GM12878 (cell line): Measurements from ENCODE around the gene PSMB3. TPM values are rescaled to one million over a fixed set of nuclear protein-coding genes. Genes with fewer than 3 reads are reported as not detected.

ENCODE experiments used
- ATAC-seq: fragments of 200-7000 bp; cut with Tn5 transposase; 3 replicates; pipeline ENCODE4 v1.9.1; 2020; ENCODE audit warnings: mild to moderate bottlenecking, moderate library complexity
- BruUV-seq: library from RNA; stranded (reverse); fragments of 400-500 nt; replicated peaks from 2 replicates; lab custom pipeline; 2021; lab: Mats Ljungman, UMichigan
- CTCF ChIA-PET: fragments of 300-600 bp; sonication (Branson Sonifier 250); formaldehyde crosslinking; extraction: SDS; loops from one replicate; lab custom pipeline; 2021; ENCODE audit warnings: inconsistent platforms; lab: Yijun Ruan, JAX
- POLR2A ChIA-PET: fragments of 350-600 bp; formaldehyde crosslinking; extraction: SDS; loops from one replicate; lab custom pipeline; 2021; ENCODE audit warnings: inconsistent platforms; lab: Charles Lee
- RAD21 ChIA-PET: fragments of 300-600 bp; sonication (Branson Sonifier 250); formaldehyde crosslinking; loops from one replicate; lab custom pipeline; 2023; ENCODE audit warnings: antibody characterized with exemption; ENCODE audit not compliant: unreplicated experiment; lab: Charles Lee
- SMC1A ChIA-PET: fragments of 300-600 bp; sonication (Branson Sonifier 250); formaldehyde crosslinking; loops from one replicate; lab custom pipeline; 2023; ENCODE audit not compliant: unreplicated experiment, uncharacterized antibody; lab: Charles Lee
- DNase-seq: peaks from one replicate; pipeline ENCODE4 v3.0.0-alpha.2; 2011; ENCODE audit warnings: low read depth, low spot score
- FAIRE-seq: peaks from 3 replicates; lab custom pipeline; 2011; peaks lifted over from hg19 to GRCh38; lab: Jason Lieb, UNC
- H2AFZ ChIP-seq: 2 replicates; pipeline ENCODE4 v1.6.0; 2011; ENCODE audit warnings: low read depth, low read length, control low read depth; ENCODE audit not compliant: control insufficient read depth
- H3K27ac ChIP-seq: 2 replicates; pipeline ENCODE4 v1.5.1; 2011; ENCODE audit warnings: control low read depth; ENCODE audit not compliant: control insufficient read depth, insufficient read depth
- H3K27me3 ChIP-seq, 2 experiments: replicated peaks in 1 of 2; 2 replicates each; pipeline versions ENCODE4 v1.6.0 to v1.6.1; 2011; ENCODE audit warnings: low read length in 1 of 2; ENCODE audit not compliant: control insufficient read depth in 2 of 2, insufficient read depth in 2 of 2
- H3K36me3 ChIP-seq, 2 experiments: 2 replicates each; pipeline ENCODE4 v1.5.1; 2011; ENCODE audit warnings: low read length in 1 of 2; ENCODE audit not compliant: control insufficient read depth in 2 of 2, insufficient read depth in 2 of 2
- H3K4me1 ChIP-seq: 2 replicates; pipeline ENCODE4 v1.6.1; 2011; ENCODE audit warnings: mild to moderate bottlenecking, low read length, moderate library complexity, mixed read lengths; ENCODE audit not compliant: control insufficient read depth, insufficient read depth
- H3K4me2 ChIP-seq: 2 replicates; pipeline ENCODE4 v1.6.0; 2011; ENCODE audit warnings: control low read depth; ENCODE audit not compliant: control insufficient read depth, insufficient read depth
- H3K4me3 ChIP-seq: fragments of 200-600 bp; sonication (generic); 2 replicates; pipeline ENCODE4 v1.5.1; 2016
- H3K79me2 ChIP-seq: 2 replicates; pipeline ENCODE4 v1.6.0; 2011; ENCODE audit warnings: low read length; ENCODE audit not compliant: control insufficient read depth, insufficient read depth
- H3K9ac ChIP-seq: 2 replicates; pipeline ENCODE4 v1.8.0; 2011; ENCODE audit warnings: low read length, control low read depth, mixed read lengths; ENCODE audit not compliant: control insufficient read depth, insufficient read depth
- H3K9me3 ChIP-seq: replicated peaks from 3 replicates; pipeline ENCODE4 v1.5.1; 2011; ENCODE audit warnings: mild to moderate bottlenecking, low read length; ENCODE audit not compliant: control insufficient read depth, insufficient read depth
- H4K20me1 ChIP-seq: 2 replicates; pipeline ENCODE4 v1.6.0; 2011; ENCODE audit not compliant: control insufficient read depth, insufficient read depth
- CTCF ChIP-seq, 3 experiments: IDR thresholded peaks in 2 of 3; conservative IDR thresholded peaks in 1 of 3; 2 replicates each; pipeline ENCODE4 v1.5.1; 2011; ENCODE audit warnings: low read depth in 3 of 3, low read length in 3 of 3, mild to moderate bottlenecking in 3 of 3, control low read depth in 2 of 3, moderate library complexity in 2 of 3, inconsistent platforms in 1 of 3, mixed read lengths in 1 of 3; ENCODE audit not compliant: control insufficient read depth in 2 of 3, insufficient read depth in 1 of 3; ENCODE audit errors: extremely low read depth in 1 of 3
- GABPA ChIP-seq: IDR thresholded peaks from 2 replicates; pipeline ENCODE4 v1.6.1; 2014; ENCODE audit warnings: antibody characterized with exemption, low read depth, mild to moderate bottlenecking, inconsistent platforms
- GATAD2B ChIP-seq: fragments of 450-650 bp; conservative IDR thresholded peaks from 2 replicates; pipeline ENCODE4 v1.6.1; 2017; ENCODE audit warnings: low read depth, mild to moderate bottlenecking, moderate library complexity
- HCFC1 ChIP-seq: fragments of 150-350 bp; IDR thresholded peaks from 2 replicates; pipeline ENCODE4 v1.6.1; 2014; ENCODE audit warnings: low read length
- NR2F1 ChIP-seq: fragments of 450-650 bp; conservative IDR thresholded peaks from 2 replicates; pipeline ENCODE4 v1.6.1; 2017; ENCODE audit warnings: mild to moderate bottlenecking
- PKNOX1 ChIP-seq: fragments of 450-650 bp; IDR thresholded peaks from 2 replicates; pipeline ENCODE4 v1.6.1; 2016; ENCODE audit warnings: mild to moderate bottlenecking
- POLR2AphosphoS2 ChIP-seq: IDR thresholded peaks from 2 replicates; pipeline ENCODE4 v1.6.1; 2011; ENCODE audit warnings: low read depth, mild to moderate bottlenecking, low read length, improper control_type of control experiment, moderate library complexity
- RAD21 ChIP-seq: IDR thresholded peaks from 2 replicates; pipeline ENCODE4 v1.6.1; 2011; ENCODE audit warnings: mild to moderate bottlenecking, low read depth, low read length, moderate library complexity; ENCODE audit not compliant: insufficient read depth
- WGBS: methylation state at CpG from one replicate; pipeline ENCODE4 v1.1.6; 2016; ENCODE audit warnings: low lambda C conversion rate; ENCODE audit not compliant: insufficient replicate concordance, insufficient coverage; ENCODE audit errors: missing lambda C conversion rate; 5-methylcytosine and 5-hydroxymethylcytosine counted together
- in situ Hi-C: fragments of 300-500 bp; cut with MboI; formaldehyde crosslinking; loops from 9 replicates; pipeline ENCODE4 v1.14.3; 2018; ENCODE audit warnings: mixed read lengths
- intact Hi-C: fragments of 100-400 bp; cut with micrococcal nuclease; formaldehyde crosslinking; loops from one replicate; pipeline ENCODE4 v1.14.2; 2022; ENCODE audit not compliant: unreplicated experiment
- polyA plus RNA-seq, 11 experiments: library from polyadenylated mRNA; depleted of rRNA in 4 of 11; unstranded in 6 of 11; stranded (reverse) in 5 of 11; fragments of >200 nt; fragmentation: Nextera tagmentation in 4 of 11; fragmentation: Illumina TruSeq in 1 of 11; extraction: Ambion mirVana in 4 of 11; extraction: Trizol in 1 of 11; gene quantifications; 1 replicate in 1 of 11; 2 replicates in 10 of 11; pipeline versions ENCODE4 v1.2.1 to v1.2.3, GENCODE V29; 2011 to 2016; ENCODE audit warnings: inconsistent platforms in 2 of 11, missing spikeins in 2 of 11, low read depth in 1 of 11
- total RNA-seq, 4 experiments: library from RNA; depleted of rRNA in 3 of 4; stranded (reverse); fragments of >200 nt in 3 of 4; fragmentation: Illumina TruSeq in 1 of 4; extraction: Trizol in 1 of 4; gene quantifications; 2 replicates each; pipeline versions ENCODE4 v1.2.1 to v1.2.3, GENCODE V29; 2013 to 2021
- TF ChIP-seq, protein P1 (sequence below): IDR thresholded peaks from 2 replicates; pipeline ENCODE4 v1.6.1; 2012; ENCODE audit warnings: low read depth, low read length, improper control_type of control experiment

PSMB3 gene
- total and polyA plus RNA-seq, 10 of the 15 experiments (the other 5 are each of a cell fraction or from before 2014, with no cell fraction given), result 300 to 2,130 (median 490) TPM

DNA sequence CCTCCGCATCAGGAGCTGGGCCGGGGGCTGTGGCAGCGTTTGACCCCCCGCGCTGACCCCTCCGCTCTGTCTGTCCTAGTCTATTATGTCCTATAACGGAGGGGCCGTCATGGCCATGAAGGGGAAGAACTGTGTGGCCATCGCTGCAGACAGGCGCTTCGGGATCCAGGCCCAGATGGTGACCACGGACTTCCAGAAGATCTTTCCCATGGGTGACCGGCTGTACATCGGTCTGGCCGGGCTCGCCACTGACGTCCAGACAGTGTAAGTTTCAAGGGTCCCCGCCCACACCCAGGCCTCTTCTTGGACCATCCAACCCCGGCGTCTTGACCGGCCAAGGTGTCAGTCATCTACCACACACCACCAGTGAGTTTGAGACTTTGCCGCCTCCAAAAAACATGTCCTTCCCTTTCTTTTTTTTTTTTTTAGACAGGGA is 548 bp downstream of the PSMB3 start:
- ATAC-seq (no peak), DNase-seq (no peak), FAIRE-seq (no peak)
- ChIA-PET POLR2A (interaction anchor here (0.6 to 1.4 kb wide), 2 partner anchors 10 to 13 kb away, joined by 3 read pairs; no protein-coding TSS in a partner anchor), CTCF (interaction anchor here (0.6 to 1.2 kb wide), 2 partner anchors 12 to 112 kb away, joined by 3 to 4 read pairs; no protein-coding TSS in a partner anchor), RAD21 (interaction anchor here (1.8 kb wide), 1 partner anchor 78 kb away, joined by 6 read pairs; the partner anchor contains the start of gene EPOP), SMC1A (interaction anchor here (1.2 to 1.9 kb wide), 4 partner anchors 18 to 400 kb away, joined by 3 to 6 read pairs (median 5); no protein-coding TSS in a partner anchor)
- H3K9ac ChIP-seq, result peak overlapping the region; percentile 86
- peak overlapping the region; percentile 87 for H3K4me3 ChIP-seq
- intact Hi-C loops (loop anchor here (2.0 kb wide), 2 partner anchors 46 to 116 kb away; partner anchors contain the start of gene PIP4K2B), in situ Hi-C loops (loop anchor here (10.0 kb wide), 1 partner anchor 402 kb away; the partner anchor contains the start of gene PLXDC1)
- peaks cover 15% of the 10 kb centered on the region; the same call in 1 of the 2 replicates for H3K4me1 ChIP-seq
- no peaks in the 10 kb centered on the region for H3K9me3 ChIP-seq
- H3K27me3 ChIP-seq, result no peaks in the 10 kb centered on the region; a peak in 1 of 4 replicates
- no peaks in the 10 kb centered on the region for H4K20me1 ChIP-seq
- H3K79me2 ChIP-seq, result peaks cover 24% of the 10 kb centered on the region
- H3K36me3 ChIP-seq, result peaks cover 0 to 12% of the 10 kb centered on the region in 2 experiments; a peak in 3 of 4 replicates
- H2AFZ ChIP-seq, result peak overlapping the region; percentile 86
- peak overlapping the region; percentile 86 for H3K27ac ChIP-seq
- WGBS, result 4% methylated on average over 22 of the region's 22 CpGs
- TF ChIP-seq PKNOX1 (peak; percentile 10; the same call in 1 of the 2 replicates), HCFC1 (no peak), NR2F1 (0 out of 2 replicates have a peak, but pooled peaks have one; percentile 18), GATAD2B (0 out of 2 replicates have a peak, but pooled peaks have one; percentile 20)
- H3K4me2 ChIP-seq, result peak overlapping the region; percentile 48
- BruUV-seq, result TSS peak; percentile 90

GRCh38 chr17:38761612-38762011 is 9.1 kb downstream of the PSMB3 start:
- BruUV-seq, result no TSS peak
- in situ Hi-C loops, result no loop called here
- H3K4me1 ChIP-seq, result no peaks in the 10 kb centered on the region
- TF ChIP-seq, protein P1, sequence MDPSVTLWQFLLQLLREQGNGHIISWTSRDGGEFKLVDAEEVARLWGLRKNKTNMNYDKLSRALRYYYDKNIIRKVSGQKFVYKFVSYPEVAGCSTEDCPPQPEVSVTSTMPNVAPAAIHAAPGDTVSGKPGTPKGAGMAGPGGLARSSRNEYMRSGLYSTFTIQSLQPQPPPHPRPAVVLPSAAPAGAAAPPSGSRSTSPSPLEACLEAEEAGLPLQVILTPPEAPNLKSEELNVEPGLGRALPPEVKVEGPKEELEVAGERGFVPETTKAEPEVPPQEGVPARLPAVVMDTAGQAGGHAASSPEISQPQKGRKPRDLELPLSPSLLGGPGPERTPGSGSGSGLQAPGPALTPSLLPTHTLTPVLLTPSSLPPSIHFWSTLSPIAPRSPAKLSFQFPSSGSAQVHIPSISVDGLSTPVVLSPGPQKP, result no peak
- TF ChIP-seq CTCF (IDR thresholded peaks at IDR 0.05 in 2 of 3, conservative IDR thresholded peaks at IDR 0.05 in 1 of 3; ENCODE audit: control insufficient read depth in 2 of 3, extremely low read depth in 1 of 3, insufficient read depth in 1 of 3, low read depth in 3 of 3, low read length in 3 of 3) (peak; percentile 20 to 34 (median 27); a peak in 4 of 6 replicates), RAD21 (peak; percentile 39; the same call in 1 of the 2 replicates), POLR2AphosphoS2 (no peak), GABPA (no peak)
- TF ChIP-seq, all 136 proteins: peak for 2
- DNase-seq (no peak), FAIRE-seq (no peak), ATAC-seq (peak; percentile 48)
- no peak overlapping the region for H3K9ac ChIP-seq
- intact Hi-C loops, result no loop called here
- ChIA-PET SMC1A (interaction anchor here (1.7 kb wide), 1 partner anchor 221 kb away, joined by 5 read pairs; no protein-coding TSS in a partner anchor), RAD21 (interaction anchor here (0.6 kb wide), 1 partner anchor 571 kb away, joined by 3 read pairs; no protein-coding TSS in a partner anchor), CTCF (interaction anchor here (0.8 to 1.3 kb wide), 4 partner anchors 85 to 413 kb away, joined by 3 to 5 read pairs (median 4); no protein-coding TSS in a partner anchor), POLR2A (interaction anchor here (0.6 kb wide), 1 partner anchor 22 kb away, joined by 3 read pairs; no protein-coding TSS in a partner anchor)
- H4K20me1 ChIP-seq, result no peaks in the 10 kb centered on the region
- H3K9me3 ChIP-seq, result no peaks in the 10 kb centered on the region
- no peaks in the 10 kb centered on the region for H3K27me3 ChIP-seq
- H2AFZ ChIP-seq, result no peak overlapping the region
- no peak overlapping the region for H3K27ac ChIP-seq
- H3K36me3 ChIP-seq, result peaks cover 18 to 35% of the 10 kb centered on the region in 2 experiments
- WGBS, result 75% methylated on average over 4 of the region's 4 CpGs
- H3K4me3 ChIP-seq, result no peak overlapping the region
- H3K79me2 ChIP-seq, result no peaks in the 10 kb centered on the region
- H3K4me2 ChIP-seq, result no peak overlapping the region
